Occipital lobe (tissue), 2 donors: ENCODE measurements around the gene KANSL1. TPM values are rescaled to one million over a fixed set of nuclear protein-coding genes. Genes with fewer than 3 reads are reported as not detected.
"Not testable (repeated sequence)": the region's sequence is repeated elsewhere in the genome, so short reads cannot be mapped to it uniquely, and the experiment has no call there.

Experiments
- DNase-seq: peaks from one replicate; lab custom pipeline; 2025; lab: John Stamatoyannopoulos, UW
- total RNA-seq: library from RNA; depleted of rRNA; stranded (reverse); fragments of >200 nt; gene quantifications from one replicate; pipeline ENCODE4 v1.2.3, GENCODE V29; 2014

KANSL1 gene
- 116 TPM for total RNA-seq

- peak; percentile 72 for DNase-seq
These were observed at the start of gene KANSL1 for GRCh38 chr17:46193151-46193625. Gene KANSL1, minus strand, starts transcription at chr17:46193429. Its CDS starts 21,286 bp downstream, at chr17:46172143.

GRCh38 chr17:46231359-46231758, 38.1 kb upstream of the KANSL1 start:
- not testable (repeated sequence) for DNase-seq

- peak; percentile 88 for DNase-seq
These were observed 32.1 kb upstream of the KANSL1 start for GRCh38 chr17:46225274-46225794.

- not testable (repeated sequence) for DNase-seq
These were observed 31.6 kb upstream of the KANSL1 start for GRCh38 chr17:46224864-46225263.

GRCh38 chr17:46223041-46223440, 29.8 kb upstream of the KANSL1 start:
- not testable (repeated sequence) for DNase-seq

- no peak for DNase-seq
These were observed 23.5 kb upstream of the KANSL1 start for GRCh38 chr17:46216682-46217081.

GRCh38 chr17:46212634-46213435, 19.6 kb upstream of the KANSL1 start:
- DNase-seq: no peak

- no peak for DNase-seq
These were observed 15.8 kb upstream of the KANSL1 start for GRCh38 chr17:46208997-46209396.

GRCh38 chr17:46205975-46206374, 12.7 kb upstream of the KANSL1 start:
- no peak for DNase-seq

- no peak for DNase-seq
These were observed 9.2 kb upstream of the KANSL1 start for GRCh38 chr17:46202424-46202823.

- no peak for DNase-seq
These were observed 8.3 kb upstream of the KANSL1 start for GRCh38 chr17:46201491-46201890.

GRCh38 chr17:46200197-46200596, 7.0 kb upstream of the KANSL1 start:
- DNase-seq: no peak

- no peak for DNase-seq
These were observed 6.2 kb upstream of the KANSL1 start for GRCh38 chr17:46199379-46199778.

GRCh38 chr17:46198233-46198632, 5.0 kb upstream of the KANSL1 start:
- no peak for DNase-seq

GRCh38 chr17:46197530-46197929, 4.3 kb upstream of the KANSL1 start:
- no peak for DNase-seq

GRCh38 chr17:46195939-46196716, 2.9 kb upstream of the KANSL1 start:
- DNase-seq: no peak

GRCh38 chr17:46195217-46195855, 2.1 kb upstream of the KANSL1 start:
- no peak for DNase-seq

GRCh38 chr17:46194393-46195216, 1.4 kb upstream of the KANSL1 start:
- no peak for DNase-seq

- peak; percentile 90 for DNase-seq
These were observed 580 bp upstream of the KANSL1 start for GRCh38 chr17:46193626-46194392.
